Left renal pelvis (tissue), 4 donors: Measurements from ENCODE around the gene PDS5A. TPM values are rescaled to one million over a fixed set of nuclear protein-coding genes. Genes with fewer than 3 reads are reported as not detected.
"Not testable (repeated sequence)": the region's sequence is repeated elsewhere in the genome, so short reads cannot be mapped to it uniquely, and the experiment has no call there.

Source experiments
- DNase-seq, 4 donors: peaks; one replicate each; pipeline ENCODE4 v3.0.0-alpha.2; 2013; ENCODE audit warnings: low read depth in 4 of 4, low spot score in 3 of 4
- polyA plus RNA-seq, 4 donors: library from polyadenylated mRNA; unstranded; fragments of 120-200 nt; gene quantifications; one replicate each; pipeline ENCODE4 v1.2.1, GENCODE V29; 2013; ENCODE audit not compliant: insufficient read length in 4 of 4

Gene PDS5A
- polyA plus RNA-seq, 4 donors = 54.4 to 78.4 (median 70.3) TPM

DNA sequence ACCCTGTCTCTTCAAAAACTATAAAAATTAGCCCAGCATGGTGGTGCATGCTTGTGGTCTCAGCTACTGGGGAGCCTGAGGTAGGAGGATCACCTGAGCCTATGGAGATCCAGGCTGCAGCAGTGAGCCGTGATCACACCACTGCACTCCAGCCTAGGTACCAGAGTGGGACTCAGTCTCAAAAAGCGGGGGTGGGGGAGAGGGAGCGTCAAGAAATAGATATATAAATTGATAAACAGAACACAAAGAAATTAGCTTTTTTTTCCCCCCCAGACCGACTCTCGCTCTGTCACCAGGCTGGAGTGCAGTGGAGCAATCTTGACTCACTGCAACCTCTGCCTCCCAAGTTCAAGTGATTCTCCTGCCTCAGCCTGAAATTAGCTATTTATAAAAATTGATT is 14.1 kb downstream of the PDS5A start:
- DNase-seq = no peak

DNA sequence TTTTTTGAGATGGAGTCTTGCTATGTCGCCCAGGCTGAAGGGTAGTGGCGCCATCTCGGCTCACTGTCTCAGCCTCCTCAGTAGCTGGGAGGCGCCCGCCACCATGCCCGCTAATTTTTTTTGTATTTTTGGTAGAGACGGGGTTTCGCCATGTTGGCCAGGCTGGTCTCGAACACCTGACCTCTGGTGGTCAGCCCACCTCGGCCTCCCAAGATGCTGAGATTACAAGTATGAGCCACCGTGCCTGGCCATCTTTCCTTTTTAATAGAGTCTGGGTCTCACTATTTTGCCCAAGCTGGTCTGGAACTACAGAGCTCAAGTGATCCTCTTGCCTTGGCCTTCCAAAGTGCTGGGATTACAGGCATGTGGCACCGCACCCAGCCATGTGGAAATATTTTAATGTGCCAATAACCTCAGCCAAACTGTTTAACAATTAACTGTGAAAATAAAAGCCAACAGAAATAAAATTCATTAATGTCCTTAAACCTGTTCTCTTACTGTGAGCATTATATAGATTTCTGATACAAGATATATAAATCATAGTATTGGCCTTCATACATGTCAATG is 16.3 kb downstream of the PDS5A start:
- DNase-seq = no peak

DNA sequence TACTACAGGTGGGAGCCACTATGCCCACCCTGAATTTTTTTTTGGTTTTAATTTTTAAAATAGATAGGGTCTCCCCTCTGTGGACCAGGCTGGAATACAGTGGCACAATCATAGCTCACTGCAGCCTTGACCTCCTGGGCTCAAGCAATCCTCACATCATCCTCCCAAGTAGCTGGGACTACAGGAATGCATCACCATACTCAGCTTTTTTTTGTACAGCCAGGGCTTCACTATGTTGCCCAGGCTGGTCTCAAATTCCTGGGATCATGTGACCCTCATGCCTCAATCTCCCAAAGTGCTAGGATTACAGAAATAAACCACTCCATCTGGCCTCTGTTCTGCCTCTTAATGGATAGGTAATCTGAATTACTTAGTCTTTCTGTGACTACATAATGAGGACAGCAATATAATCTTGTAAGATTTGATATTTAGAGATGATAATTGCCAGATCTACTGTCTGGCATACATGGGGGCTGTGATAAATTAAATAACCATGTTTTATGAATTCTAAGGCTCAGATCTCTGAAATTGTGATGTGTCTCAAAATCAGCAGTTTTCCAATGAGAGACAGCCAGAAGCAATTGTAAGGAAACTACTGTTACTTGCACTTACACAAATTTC is 26.7 kb downstream of the PDS5A start:
- no peak for DNase-seq

DNA sequence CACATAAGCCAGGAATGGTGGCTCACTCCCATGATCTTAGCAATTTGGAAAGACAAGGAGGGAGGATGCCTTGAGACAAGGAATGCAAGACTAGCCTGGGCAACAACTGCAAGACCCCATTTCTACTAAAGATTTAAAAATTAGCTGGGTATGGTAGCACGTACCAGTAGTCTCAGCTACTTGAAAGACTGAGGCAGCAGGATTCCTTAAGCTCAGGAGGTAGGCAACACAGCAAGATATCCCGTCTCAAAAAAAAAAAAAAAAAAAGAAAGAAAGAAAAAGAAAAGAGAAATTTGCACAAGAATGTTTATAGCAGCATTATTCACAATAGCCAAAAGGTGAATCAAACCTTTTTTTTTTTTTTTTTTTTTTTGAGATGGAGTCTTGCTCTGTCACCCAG is 29.7 kb downstream of the PDS5A start:
- no peak for DNase-seq

DNA sequence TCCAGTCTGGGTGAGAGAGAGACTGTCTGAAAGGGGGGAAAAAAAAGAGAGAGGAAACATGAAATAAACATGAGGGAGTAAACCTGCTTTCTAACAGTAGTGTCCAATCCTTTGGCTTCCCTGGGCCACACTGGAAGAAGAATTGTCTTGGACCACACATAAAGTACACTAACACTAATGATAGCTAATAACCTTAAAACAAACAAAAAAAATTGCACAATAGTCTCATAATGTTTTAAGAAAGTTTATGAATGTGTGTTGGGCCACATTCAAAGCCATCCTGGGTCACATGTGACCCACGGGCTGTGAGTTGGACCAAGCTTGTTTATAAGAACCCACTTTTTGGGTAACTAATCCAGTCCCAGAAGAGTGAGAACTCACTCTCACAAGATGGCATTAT is 30.3 kb downstream of the PDS5A start:
- no peak for DNase-seq

DNA sequence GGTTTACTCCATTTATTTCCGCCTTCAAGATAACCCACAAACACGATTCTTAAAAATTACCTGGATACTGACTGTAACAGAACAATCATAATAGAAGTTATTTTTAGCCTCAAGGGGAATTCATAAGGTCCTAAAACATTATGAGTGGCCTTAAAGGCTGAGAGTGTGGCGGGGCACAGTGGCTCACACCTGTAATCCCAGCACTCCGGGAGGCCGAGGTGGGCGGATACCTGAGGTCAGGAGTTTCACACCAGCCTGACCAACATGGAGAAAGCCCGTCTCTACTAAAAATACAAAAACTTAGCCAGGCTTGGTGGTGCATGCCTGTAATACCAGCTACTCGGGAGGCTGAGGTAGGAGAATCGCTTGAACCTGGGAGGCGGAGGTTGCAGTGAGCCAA is 33.5 kb downstream of the PDS5A start:
- DNase-seq = not testable (repeated sequence)

DNA sequence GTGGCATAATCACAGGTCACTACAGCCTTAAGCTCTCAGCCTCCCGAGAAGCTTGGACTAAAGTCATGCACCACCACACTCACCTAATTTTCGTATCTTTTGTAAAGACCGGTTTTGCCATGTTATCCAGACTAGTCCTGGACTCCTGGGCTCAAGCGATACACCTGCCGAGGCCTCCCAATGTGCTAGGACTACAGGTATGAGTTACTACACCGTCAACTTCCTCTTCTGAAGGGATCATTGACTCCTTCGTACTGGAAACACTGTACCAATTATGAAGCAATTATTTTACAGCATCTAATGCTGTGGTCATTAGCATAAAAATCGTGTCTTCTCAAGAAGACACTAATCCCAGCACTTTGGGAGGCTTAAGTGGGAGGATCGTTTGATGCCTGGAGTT is 35.2 kb downstream of the PDS5A start:
- no peak for DNase-seq

DNA sequence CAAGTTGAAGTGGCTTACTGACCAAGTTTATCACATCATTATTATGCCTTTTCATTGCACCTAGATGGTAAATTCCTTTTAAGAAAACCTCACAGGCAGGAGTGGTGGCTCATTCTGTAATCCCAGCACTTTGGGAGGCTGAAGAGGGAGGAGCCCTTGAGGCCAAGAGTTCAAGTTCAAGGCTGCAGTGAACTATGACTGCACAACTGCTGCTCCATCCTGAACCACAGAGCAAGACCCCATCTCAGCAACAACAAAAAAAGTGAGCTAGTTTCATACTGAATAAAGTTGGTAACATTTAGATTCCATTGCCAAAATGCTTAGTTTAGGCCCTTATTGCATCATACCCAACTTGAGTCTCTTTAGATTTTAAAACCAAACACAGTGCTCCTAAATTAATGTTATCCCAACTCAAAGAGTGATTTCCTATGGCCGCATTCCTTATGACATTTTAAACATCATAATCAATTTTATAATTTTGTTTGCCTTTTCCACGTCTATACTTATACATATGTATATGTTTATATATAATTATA is 36.0 kb downstream of the PDS5A start:
- no peak for DNase-seq

DNA sequence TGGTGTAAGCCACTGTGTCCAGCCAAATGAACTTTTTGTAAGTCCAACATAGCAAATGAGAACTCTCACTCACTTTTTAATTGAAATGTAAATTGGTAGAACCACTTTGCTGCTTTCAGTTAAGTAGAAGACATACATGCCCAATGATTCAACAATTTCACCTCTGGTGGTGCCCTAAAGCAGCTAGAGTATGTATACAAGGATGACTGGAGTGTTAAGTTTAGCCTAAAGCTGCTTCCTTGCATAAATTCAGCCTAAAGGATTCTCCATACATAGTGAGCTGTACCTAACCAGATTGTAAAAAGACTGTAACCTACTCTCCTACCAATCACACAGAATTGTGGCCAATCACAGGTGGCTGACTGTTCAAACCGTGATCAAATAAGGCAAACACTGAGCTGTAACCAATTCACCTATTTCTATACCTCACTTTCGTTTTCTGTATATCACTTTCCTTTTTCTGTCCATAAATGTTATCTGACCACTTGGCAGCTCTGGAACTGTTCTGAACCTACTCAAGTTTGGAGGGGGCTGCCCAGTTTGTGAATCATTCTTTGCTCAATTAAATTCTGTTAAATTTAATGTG is 39.9 kb downstream of the PDS5A start:
- DNase-seq = no peak

DNA sequence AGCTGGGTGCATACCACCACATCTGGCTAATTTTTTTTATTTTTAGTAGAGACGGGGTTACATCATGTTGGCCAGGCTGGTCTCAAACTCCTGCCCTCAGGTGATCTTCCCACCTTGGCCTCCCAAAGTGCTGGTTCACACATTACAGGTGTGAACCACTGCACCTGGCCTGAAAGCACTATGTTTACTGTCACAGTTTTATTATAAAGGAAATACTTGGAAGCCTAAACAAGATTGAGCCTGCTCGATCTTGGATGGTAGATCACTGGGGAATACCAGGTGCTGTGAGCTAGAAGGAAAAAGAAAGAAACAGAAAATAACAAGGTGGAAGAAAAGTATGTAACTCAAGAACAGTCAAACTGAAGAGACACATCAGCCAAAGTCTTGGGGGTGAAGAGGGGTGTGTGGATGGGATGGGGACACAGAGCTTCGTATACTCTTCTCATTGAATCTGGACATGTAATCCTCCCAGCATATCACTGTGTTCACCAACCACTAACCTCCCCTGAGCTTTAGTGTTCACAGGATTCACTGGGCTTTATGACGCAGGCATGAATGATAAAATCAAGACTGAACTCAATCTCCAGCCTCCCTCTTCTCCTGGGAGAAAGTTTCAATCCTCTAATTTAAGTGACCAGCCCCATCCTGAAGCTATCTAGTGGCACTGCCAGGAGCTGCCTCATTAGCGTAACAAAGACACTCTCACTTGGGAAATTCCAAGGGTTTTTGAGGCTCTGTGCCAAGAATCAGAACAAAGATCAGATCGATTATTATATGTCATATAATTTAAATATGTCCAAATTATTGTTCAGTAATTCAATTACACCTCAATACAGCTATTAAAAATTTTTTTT is 40.9 kb downstream of the PDS5A start:
- no peak for DNase-seq

DNA sequence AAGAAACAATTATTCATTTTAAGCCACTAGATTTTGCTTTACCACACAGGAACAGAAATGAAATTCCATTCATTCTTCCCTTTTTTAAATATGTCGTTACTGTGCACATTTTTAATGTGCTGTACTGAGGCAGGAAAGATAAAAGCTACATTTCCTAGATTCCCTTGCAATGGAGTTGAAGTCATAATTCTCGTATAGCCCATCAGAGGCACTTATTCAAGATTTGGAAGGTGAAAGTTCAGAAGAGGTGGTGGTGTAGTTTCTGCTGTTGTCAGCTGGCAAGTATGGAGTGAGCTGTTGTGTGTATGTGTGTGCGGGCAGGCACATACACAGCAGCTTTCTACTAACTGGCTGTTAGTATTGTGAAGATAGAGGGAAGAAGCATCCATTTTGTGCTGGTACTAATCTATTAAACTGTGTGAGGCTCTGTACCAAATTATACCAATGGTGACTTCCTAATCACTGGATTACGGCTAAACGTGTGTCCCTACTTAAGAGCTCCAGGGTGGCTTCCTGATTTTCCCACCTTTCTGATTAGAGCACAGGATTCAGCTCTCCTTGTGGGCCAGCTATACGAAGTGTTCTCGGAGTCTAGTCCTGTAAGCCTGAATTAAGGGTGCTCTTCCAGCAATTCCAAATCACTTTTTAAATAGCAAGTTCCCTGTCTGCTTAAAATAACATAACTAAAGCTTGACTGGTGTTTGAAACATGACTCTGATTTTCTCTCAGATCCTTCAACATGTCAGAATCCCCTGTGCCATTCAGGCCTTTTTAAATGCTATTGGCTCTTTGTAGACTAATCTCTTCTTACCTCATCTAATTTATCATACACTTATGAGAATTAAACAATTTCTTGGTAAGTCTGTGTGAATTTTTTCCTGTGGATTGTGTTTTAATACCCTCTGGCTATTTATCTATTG is 43.8 kb downstream of the PDS5A start:
- DNase-seq = no peak

DNA sequence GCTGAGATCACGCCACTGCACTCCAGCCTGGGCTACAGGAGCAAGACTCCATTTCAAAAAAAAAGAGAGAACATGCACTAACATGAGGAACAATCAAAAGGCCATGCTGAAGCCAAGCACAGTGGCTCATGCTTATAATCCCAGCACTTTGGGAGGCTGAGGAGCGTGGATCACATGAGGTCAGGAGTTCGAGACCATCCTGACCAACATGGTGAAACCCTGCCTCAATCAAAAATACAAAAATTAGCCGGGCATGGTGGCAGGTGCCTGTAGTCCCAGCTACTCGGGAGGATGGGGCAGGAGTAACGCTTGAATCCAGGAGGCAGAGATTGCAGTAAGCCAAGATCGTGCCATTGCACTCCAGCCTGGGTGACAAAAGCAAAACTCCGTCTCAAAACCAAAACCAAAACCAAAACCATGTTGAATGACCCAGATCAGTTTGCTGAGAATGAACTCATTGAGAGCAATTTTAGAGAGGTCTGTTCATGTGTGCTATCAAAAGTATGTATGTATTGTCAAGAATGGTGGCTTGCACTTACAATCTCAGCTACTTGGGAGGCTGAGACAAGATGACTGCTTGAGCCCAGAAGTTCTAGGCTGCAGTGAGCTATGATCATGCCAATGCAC is 44.8 kb downstream of the PDS5A start:
- no peak for DNase-seq

DNA sequence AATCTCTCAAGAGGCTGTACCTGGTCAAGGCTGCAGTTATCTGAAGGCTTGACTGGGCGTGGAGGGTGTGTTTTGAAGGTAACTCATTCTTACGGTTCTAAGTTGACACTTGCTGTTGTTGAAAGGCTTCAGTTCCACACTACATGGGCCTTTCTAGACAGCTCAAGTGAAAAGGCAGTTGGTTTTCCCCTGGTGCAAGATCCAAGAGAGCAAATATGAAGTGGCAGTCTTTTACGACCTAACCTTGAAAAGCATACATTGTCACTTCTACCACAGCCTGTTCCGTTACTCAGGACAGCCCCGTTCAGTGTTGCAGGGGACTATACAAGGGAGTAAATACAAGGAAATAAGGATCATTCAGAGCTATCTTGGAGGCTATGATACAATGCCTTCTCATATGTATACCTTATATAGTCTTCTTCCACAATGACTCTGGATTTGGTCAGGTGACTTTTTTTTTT is 46.2 kb downstream of the PDS5A start:
- DNase-seq = no peak

DNA sequence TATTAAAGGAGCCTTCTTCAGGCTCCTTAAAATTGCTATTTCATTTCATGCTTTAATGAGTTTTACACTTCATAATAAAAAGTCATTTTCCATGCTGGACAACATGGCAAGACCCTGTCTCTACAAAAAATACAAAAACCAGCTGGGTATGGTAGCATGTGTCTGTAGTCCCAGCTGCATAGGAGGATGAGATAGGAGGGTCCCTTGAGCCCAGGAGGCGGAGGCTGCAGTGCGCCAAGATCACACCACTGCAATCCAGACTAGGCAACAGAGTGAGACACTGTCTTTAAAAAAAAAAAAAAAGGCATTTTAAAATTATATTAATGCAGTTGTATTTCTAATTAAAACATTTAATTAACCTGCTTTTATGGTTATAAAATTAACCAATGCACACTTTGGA is 49.2 kb downstream of the PDS5A start:
- DNase-seq = no peak

DNA sequence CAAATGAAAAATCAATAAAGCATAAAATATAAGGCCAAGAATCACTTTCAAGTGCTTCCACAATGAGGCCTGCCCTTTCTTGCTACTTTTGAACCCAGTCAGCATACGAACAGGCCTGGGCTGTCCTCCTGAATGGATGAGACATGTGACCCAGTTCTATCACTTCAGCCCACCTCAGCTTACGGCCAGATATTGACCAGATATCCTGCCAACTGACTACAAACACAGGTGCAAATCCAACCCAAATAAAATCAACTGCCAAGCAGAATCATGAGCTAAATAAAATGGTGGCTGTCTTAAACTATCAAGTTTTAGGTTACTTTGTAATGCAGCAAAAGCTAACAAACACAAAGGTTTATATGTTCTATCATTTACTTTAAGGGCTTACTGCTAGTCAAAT is 53.7 kb downstream of the PDS5A start:
- DNase-seq = no peak

DNA sequence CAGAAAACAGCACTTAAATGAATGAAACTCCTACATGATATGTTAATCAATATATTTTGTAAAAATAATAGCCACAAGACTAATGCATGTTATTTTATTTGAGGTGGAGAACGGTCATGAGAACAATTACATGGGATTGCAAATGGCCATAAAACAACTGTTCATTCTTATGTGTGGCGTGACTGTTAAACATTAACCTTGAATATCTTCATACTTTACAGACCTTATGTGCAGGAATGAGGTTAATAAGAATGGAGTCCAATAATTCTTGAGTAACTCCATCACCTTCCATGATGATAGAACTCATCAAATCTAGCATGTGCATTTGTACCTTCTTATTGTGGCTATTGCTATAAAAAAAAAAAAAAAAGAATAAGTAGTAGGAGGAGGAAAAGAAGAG is 55.3 kb downstream of the PDS5A start:
- no peak for DNase-seq

DNA sequence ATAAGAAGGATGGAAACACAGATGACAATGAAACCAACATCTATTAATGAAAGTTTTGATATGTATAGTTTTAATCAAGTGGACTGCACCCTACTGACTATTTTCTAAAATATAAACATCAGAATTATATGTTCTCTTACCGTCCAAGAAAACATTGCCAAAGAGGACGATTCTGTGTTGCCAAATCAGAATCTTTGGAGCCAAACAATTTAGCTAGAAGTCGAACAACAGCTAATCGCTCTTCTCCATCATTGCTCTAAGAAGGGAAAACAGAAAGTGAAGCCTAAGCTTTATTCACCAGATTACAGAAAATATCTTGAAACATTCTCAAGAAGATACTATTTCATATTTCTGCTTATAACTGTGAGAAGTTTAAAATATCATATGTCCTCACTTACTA is 64.2 kb downstream of the PDS5A start:
- no peak for DNase-seq

DNA sequence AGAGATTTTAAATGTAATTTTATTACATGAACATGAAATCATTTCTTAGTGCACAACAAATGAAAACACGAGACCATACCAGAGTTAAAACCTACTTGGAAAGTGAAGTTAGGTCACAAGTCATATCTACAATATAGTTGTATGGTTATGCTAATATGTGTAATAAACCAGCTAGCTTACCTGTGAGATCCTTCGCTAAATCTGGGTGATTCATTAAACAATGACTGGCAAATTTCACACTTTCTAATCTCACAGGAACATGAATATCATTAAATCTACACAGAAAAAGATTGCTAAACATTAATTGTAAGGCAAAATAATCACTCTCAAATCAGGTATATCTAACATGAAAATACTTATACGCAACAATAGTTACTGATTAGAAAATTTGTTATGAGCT is 67.6 kb downstream of the PDS5A start:
- DNase-seq = no peak

DNA sequence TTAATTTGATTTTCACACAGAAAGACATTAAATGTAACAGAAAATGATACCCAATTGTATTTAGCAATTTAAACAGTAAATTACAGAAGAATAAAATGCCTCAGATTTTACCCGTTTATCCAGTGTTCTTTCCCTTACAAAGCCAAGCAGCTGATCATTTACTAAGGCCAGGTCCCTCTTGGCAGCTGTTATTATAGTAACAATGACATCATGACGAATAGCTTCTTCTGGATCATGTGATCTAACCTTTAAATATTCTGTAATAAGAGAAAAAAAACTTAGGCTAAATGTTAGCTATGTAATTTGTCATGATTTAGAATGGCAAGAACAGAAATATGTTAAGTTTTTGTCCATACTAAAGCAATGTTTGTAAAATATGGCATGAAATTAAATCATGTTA is 69.4 kb downstream of the PDS5A start:
- DNase-seq = no peak

DNA sequence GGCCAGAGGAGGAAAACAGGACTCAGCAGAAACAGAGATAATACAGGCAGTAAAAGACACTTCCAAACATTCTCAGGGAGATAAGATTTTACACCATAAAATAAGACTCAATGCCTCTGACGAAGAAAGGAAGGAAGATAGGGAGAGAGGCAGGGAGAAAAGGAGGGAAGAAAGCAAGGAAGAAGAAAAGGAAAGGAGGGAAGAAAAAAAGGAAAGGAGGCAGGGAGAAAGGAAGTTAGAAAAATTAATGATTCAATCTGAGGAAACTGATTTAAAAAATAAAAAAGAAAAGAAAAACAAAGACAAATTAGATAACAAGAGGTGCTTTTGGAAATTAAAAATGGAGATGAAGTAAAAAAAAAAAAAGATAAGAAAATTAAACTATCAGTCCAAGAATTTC is 72.1 kb downstream of the PDS5A start:
- DNase-seq = no peak
